Activated CD8-positive, alpha-beta T cell treated with anti-CD3 and anti-CD28 coated beads for 36 hours (primary cell): ENCODE measurements around the gene UGT3A2. TPM values are rescaled to one million over a fixed set of nuclear protein-coding genes. Genes with fewer than 3 reads are reported as not detected.

ENCODE experiments used
- total RNA-seq, 2 experiments: library from RNA; stranded (reverse); gene quantifications; one replicate each; pipeline ENCODE4 v1.2.3, GENCODE V29; 2021

The UGT3A2 gene
- total RNA-seq, 2 experiments from 2014 or later, result not detected

Other genes starting within 250 kb of the UGT3A2 start
- gene IL7R, start 210.0 kb downstream of the UGT3A2 start, total RNA-seq, result 100 to 1,000 TPM; 136 to 142 TPM
- under 1 TPM; 0.43 to 0.56 TPM for gene CAPSL, start 128.3 kb downstream of the UGT3A2 start, total RNA-seq
- not detected for gene UGT3A1, start 75.5 kb downstream of the UGT3A2 start, total RNA-seq
- gene LMBRD2, start 85.0 kb upstream of the UGT3A2 start, total RNA-seq, result 10 to 100 TPM in 1 of 2 experiments, 1 to 10 TPM in 1; 9.9 to 10.8 TPM
- 10 to 100 TPM; 55.8 to 60.2 TPM for gene SKP2, start 85.2 kb upstream of the UGT3A2 start, total RNA-seq
- 10 to 100 TPM; 22.7 to 25.2 TPM for gene NADK2, start 175.0 kb upstream of the UGT3A2 start, total RNA-seq
- not detected for gene RANBP3L, start 235.0 kb upstream of the UGT3A2 start, total RNA-seq